Glomerular visceral epithelial cell (primary cell): Measurements from ENCODE around the gene BCAN.
A peak's percentile ranks its signal among the peaks of the same experiment; 100 is the strongest.

Source experiments
- DNase-seq: peaks from one replicate; pipeline ENCODE4 v3.0.0-alpha.2; 2016; ENCODE audit errors: extremely low spot score

BCAN gene

DNA sequence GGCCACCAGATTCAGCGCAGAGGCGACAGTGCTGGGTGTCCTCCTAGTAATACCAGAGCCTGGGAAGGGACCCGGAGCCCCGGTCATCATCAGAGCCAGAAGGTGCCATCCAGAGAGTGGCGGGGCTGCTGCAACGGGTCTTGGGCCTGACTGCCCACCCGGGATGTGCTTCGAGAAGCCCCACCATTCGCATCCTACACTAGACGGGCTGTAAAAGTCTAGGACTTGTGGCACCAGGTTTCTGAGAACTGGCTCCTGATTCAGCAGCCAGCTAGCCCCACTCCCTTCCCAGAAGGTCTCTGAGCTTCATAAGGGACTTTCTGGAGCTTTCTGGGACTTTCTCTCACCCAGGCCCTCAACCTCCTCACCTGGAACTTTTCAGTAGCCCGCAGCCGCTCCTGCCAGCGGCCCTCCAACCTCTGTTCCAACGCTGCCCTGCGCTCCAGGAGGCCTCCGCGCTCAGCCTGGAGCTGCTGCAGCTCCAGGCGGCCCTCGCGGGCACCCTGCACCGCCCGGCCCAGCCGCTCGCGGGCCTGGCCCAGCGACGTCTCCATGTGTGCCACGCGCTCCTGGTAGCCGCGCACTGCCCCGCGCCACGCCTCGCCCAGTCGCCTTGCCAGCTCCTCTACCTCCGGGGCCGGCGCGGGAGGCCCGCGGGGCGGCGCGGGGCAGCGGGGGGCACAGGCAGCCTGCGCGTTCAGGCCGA lies 34.4 kb downstream of the BCAN start:
- DNase-seq: no peak

DNA sequence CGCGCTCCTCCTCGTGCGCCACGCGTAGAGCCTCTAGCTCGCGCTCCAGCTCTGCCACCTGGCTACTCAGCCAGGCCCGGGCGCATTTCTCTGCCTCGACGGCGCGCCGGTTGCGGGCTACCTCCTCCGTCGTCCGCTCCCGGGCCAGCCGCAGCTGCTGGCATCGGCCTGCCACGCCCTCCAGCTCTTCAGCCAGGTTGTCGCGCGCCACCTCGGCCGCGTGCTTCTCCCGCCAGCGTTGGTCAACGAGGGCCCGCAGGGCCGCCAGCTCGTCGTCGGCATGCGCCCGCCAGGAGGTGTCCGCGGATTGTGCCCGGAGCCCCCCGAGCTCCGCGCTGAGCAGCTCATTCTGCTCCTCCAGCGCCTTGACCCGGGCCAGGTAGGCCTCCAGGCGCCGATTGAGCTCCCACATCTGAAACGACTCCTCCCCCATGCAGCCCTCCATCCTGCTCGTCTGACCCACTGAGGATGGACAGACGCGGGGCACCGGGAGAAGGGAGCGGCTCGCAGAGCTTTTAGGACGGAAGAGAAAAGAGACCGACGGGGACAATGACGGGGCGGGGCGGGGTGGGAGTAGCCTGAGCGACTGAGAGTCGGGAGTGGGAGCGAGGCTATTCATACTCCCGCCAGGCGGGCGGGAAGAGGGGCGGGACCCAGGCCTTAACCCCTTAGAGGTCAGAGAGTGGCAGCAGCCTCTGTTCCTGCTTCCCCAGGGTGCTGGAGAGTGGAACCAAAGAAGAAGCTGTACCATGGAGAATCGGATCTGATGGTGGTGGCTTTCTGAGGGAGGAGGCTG lies 35.1 kb downstream of the BCAN start, which contains the start of gene NES:
TSS of gene NES (minus strand) at position 588 of the 796 bp plus-strand sequence. CDS start at position 445, 143 bp downstream.
- DNase-seq: peak; percentile 34

GRCh38 chr1:156677616-156678596 lies 36.0 kb downstream of the BCAN start:
- DNase-seq: peak; percentile 75

DNA sequence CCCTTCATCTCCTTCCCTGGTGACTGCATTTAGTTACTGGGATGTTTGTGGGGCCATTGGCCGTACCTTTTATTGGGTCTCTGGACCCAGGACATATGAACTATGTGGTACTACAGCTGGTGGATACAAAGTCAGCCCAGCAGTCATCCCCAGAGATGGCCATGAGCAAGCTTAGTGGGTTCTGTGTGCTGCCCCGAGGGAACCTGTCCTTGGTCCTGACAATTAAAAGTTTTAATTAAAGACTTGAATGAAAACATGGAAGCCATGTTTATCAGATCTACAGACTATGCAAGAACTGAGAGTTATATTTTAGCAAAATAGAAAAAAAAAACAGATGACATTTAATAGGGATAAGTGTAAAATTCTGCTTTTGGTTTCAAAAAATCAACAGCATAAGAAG lies 38.1 kb downstream of the BCAN start:
- DNase-seq: no peak

DNA sequence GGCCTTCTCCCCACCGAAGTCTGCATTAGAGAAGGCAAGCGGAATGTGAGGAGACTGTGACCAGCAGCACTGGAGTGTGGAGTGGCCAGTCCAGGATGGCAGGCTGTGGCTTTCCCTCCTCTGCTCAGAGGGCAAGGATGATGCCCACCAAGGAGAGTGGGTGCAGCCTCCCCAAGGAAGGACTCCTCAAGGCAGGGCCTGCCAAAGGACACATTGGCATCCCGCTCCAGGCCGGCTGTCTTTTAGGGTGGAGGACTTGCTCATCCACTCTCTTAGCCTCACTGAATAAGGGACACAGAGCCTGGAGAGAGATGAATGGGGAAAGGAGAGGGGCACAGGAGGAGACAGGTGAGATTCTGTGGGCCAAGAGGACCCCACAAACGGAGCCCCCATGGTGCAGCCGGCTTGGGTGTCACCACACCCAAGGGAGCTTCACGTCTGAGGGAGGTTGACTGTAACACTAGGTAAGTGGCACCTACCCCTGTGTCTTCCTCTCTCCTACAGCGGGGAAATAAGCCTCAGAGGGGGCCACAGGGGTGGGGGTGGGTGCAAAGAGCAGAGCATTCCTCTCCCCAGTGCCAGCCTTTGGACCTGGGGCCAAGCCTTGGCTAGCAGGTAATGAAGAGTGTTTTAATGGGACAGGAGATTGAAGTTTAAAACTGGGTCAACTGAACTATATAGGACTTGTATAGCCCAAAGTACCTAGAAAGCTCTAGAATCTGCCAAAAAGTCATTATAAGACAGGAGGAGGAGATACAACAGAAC lies 39.5 kb downstream of the BCAN start:
- no peak for DNase-seq

- DNase-seq: no peak
Observed at GRCh38 chr1:156682166-156682890, 40.4 kb downstream of the BCAN start.

DNA sequence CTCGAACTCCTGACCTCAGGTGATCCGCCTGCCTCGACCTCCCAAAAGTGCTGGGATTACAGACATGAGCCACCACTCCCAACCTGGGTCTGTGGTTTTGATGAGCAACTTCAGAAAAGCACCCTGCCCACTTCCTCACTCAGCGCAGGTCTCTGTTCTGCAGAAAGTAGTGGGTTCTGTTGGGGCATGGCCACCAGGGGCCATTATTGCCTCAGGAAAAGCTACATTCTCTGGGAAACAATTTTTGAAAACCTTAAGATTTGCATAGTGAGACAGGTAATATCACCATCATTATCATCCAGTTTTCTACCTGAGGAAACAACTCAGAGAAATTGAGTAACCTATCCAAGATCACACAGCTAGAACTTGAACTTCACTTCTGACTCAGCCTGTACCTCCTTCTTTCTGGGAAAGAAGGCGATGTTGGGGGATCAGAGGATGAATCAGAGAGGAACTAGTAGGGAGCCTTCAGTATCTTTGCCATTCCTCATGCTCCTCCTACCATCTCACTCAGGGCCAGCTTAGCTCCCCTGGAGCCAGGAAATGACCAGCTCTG lies 42.4 kb downstream of the BCAN start:
- DNase-seq: peak; percentile 56

GRCh38 chr1:156689035-156689952 lies 47.4 kb downstream of the BCAN start:
- DNase-seq: peak; percentile 89

DNA sequence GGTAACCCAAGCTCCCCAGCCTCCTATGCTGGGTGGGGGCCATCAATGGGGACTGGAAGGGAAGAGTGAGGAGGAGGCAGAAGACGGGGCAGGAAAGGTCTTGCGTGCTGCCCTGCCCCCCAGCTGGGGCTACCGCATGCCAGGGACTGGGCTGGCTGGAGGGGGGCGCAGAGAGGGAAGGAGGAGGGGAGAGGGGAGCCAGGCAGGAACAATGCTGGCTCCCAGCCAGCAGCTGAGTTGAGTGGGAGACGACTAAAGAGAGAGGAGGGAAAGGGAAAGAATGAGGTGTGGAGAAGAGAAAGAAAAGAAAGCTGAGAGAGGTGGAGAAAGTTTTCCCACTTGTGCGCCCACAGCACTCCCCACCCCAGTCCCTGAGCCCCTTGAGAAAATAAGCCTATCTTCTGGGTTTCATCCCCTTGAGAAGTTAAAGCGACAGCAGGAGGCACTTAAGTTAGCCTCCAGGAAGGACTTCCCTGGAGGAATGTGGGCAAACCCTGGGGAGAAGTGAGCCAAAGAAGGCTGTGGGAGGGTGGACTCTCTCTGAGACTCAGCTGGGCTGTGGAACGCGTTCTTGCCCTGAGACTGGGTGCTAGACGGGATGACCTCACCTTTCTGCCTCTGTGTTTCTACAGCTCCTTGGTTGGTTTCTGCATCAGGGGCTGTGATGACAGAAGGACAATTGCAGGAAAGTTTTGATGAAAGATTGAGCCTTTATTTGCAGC lies 48.2 kb downstream of the BCAN start:
- peak; percentile 34 for DNase-seq

DNA sequence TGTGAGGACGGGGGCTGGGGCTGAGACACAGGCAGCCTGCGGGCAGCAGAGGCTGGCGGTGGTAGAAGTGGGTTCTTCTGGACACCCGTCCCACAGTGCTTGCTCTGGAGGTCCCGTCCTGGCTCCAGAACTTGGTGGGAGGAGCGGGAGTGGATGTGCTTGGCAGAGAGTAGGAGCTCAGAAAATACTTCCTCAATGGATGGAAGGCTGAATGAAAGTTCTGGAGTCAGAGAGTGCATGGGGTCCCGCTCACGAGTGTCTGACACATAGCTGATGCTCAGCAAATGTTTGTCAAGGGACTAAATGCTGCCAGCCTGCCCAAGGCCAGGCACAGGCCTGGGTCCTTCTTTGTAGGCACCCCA lies 48.7 kb downstream of the BCAN start:
- no peak for DNase-seq

GRCh38 chr1:156691191-156691590 lies 49.3 kb downstream of the BCAN start:
- DNase-seq: no peak

DNA sequence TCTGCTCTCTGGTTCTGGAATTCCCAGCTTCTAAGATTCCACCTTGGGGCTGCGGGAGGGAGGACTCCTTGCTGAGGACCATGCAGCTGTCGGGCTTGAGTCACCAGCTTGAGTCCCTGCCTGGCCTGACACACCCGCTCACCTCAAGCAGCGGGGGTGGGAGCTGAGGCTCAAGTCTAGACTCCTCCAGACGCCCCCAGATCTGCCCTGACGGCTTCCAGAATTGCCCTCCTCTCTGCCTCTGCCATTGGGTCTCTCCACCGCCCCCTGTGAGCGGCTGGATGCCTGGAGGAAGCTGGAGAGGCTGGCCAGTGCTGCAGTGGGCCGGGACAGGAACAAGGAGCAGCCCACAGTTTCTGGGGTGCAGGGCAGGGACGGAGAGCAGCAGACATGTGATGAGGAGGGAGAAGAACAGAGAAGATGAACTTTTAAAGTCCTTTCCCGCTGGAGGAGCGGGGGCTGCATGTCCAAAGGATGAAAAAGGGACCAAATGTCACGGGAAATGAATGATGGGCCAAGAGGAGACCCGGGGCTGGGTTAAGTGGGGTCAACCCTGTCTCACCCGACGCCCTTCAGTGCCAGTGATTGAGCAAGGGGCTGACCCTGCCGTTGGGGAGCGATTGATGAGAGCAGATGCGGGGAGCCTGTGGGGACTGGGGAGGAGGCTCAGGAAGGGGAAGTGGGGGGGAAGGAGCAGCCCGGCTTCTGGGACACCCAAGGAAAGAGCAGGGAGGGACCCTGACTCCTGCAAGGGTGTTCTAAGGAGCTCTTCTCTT lies 49.9 kb downstream of the BCAN start:
- DNase-seq: peak; percentile 66

- no peak for DNase-seq
Observed at GRCh38 chr1:156692441-156692924, 50.6 kb downstream of the BCAN start.

DNA sequence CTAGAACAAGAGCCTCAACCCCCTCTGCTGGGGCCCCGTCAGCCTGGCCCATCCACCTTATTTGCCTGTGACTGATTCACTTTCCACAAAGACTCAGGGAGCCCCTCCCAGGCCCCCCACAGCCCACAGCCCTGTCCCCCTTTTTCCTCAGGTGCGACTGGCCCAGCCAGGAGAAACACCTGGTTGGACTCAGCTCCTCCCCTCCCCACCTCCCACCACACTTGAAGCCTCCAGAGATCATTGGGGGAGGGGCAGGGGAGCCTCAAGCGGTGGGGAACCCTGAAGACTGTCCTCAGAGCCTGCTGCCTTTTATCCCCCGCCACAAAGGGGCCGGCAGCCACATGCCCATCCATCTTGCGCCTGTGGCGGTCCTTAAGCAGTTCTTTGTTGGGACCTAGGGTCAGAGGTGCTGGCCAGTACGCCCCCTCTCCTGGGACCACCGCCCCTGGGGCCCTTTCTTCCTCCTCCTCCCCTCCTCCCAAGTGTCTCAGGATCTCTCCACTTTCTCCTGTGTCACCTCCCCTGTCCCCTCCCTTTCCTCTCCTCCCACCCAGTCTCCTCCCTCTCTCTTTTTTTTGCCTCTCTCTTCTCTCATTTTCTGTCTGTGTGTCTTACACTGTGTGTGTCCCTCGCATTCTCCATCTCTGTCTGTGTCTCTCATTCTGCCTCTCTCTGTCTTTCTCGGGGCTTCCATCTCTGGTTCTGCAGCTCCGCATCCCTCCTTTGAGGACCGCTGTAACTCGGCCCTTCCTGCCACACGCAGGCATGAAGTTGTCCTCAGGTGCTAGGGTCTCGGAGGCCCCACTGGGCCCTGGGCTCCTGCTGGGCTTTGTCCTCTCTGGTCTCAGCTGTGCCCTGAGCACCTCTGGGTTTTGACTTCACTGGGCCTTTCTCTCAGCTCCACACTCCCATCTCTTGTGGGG lies 51.3 kb downstream of the BCAN start:
- no peak for DNase-seq

DNA sequence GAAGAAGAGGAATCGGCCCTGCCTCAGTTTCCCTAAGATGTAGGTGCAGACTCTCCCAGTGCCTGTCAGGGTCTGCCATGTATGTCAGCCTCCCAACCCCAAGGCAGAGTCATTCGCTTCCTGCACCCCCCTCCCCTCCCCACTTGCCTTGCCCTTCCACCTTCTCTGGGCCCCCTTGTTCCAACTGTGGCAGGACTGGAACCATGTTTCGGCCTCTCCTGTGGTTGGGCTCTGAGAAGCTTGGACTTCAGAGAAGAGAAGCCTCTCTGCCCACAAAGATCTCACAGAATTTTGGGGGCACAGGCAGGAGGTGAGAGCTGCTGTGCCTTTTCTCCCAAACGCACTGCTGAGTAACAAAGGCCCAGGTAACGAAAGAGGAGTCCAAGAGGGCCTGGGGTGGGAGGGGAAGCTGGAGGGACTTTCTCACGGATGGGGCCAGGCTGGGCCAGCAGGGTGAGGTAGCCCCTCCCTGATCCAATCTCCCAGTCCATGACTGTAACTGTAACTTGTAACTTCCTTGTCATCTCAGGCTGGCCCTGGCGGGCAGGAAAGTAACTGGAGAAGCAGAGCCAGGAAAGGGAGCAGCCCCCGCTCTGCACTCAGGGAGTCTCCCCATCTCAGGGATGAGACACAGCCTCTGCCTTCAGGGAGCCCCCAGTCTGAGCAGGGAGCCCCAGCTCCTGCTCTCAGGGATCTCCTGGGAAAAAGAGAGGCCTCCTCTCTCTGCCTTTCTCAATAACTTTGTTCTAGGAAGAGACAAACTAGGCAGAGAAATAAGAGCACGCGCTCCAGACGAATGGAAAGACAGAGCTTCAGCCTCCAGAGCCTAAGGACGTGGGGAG lies 52.2 kb downstream of the BCAN start:
- no peak for DNase-seq

DNA sequence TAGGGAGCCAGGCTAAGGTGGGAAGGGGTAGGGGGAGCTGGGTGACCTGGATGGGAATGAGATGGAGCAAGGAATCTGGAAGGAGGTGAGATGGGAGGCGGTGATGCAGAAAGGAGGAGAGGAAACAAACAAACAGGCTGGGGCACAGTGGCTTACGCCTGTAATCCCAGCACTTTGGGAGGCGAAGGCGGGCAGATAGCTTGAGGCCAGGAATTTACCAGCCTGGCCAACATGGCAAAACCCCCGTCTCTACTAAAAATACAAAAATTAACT lies 52.7 kb downstream of the BCAN start:
- no peak for DNase-seq
